HepG2 (cell line): ENCODE data around the gene NACC2. TPM values are rescaled to one million over a fixed set of nuclear protein-coding genes. Genes with fewer than 3 reads are reported as not detected.

ENCODE experiments used
- FIP1L1 ChIP-seq: fragments of 200-400 bp; formaldehyde crosslinking; IDR thresholded peaks from 2 replicates; pipeline ENCODE4 v1.6.1; 2018; ENCODE audit warnings: low read depth, mild to moderate bottlenecking, low read length, moderate library complexity, borderline replicate concordance; ENCODE audit not compliant: insufficient read depth
- HMG20B ChIP-seq: conservative IDR thresholded peaks from 2 replicates; pipeline ENCODE4 v1.6.1; 2016; ENCODE audit warnings: missing genetic modification reagents, missing compliant biosample characterization
- IRF2 ChIP-seq: IDR thresholded peaks from 2 replicates; pipeline ENCODE4 v1.6.1; 2018; ENCODE audit warnings: missing genetic modification reagents, missing compliant biosample characterization
- KLF12 ChIP-seq: sonication (generic); formaldehyde crosslinking; IDR thresholded peaks from 2 replicates; pipeline ENCODE4 v1.4.0; 2020; ENCODE audit warnings: missing genetic modification reagents, borderline replicate concordance
- KLF15 ChIP-seq: sonication (generic); formaldehyde crosslinking; IDR thresholded peaks from 2 replicates; pipeline ENCODE4 v1.8.1; 2023; ENCODE audit warnings: borderline replicate concordance, mild to moderate bottlenecking, inconsistent platforms, missing genetic modification reagents, mixed read lengths
- NCOA2 ChIP-seq: sonication (generic); formaldehyde crosslinking; IDR thresholded peaks from 2 replicates; pipeline ENCODE4 v1.8.0; 2022; ENCODE audit warnings: inconsistent platforms
- NFATC3 ChIP-seq: sonication (generic); formaldehyde crosslinking; IDR thresholded peaks from 2 replicates; pipeline ENCODE4 v1.5.1; 2020; ENCODE audit warnings: mild to moderate bottlenecking, missing genetic modification reagents
- RAD21 ChIP-seq: fragments of 450-650 bp; formaldehyde crosslinking; IDR thresholded peaks from 2 replicates; pipeline ENCODE4 v1.5.0; 2020; ENCODE audit warnings: mild to moderate bottlenecking
- RFXAP ChIP-seq: sonication (generic); formaldehyde crosslinking; IDR thresholded peaks from 2 replicates; pipeline ENCODE4 v1.4.0; 2020; ENCODE audit warnings: missing genetic modification reagents, borderline replicate concordance
- THYN1 ChIP-seq: sonication (generic); formaldehyde crosslinking; IDR thresholded peaks from 2 replicates; pipeline ENCODE4 v1.8.1; 2023; ENCODE audit warnings: low read depth, mild to moderate bottlenecking, moderate library complexity, missing genetic modification reagents, borderline replicate concordance
- TSC22D2 ChIP-seq: sonication (generic); formaldehyde crosslinking; IDR thresholded peaks from 2 replicates; pipeline ENCODE4 v1.5.1; 2020; ENCODE audit warnings: missing genetic modification reagents, mild to moderate bottlenecking, borderline replicate concordance
- ZBTB38 ChIP-seq: sonication (generic); formaldehyde crosslinking; IDR thresholded peaks from 2 replicates; pipeline ENCODE4 v1.5.1; 2020; ENCODE audit warnings: mild to moderate bottlenecking, missing genetic modification reagents
- polyA plus RNA-seq, 8 experiments: library from polyadenylated mRNA; depleted of rRNA in 3 of 8; stranded (reverse) in 7 of 8; unstranded in 1 of 8; fragments of >200 nt; fragmentation: Illumina TruSeq in 4 of 8; extraction: Trizol in 4 of 8; gene quantifications; 2 replicates each; pipeline versions ENCODE4 v1.2.1 to v1.2.3, GENCODE V29; 2011 to 2016; ENCODE audit warnings: low read depth in 4 of 8, missing spikeins in 1 of 8, mixed read lengths in 1 of 8; ENCODE audit not compliant: insufficient read depth in 1 of 8
- total RNA-seq, 5 experiments: library from RNA; depleted of rRNA; stranded (reverse); fragments of >200 nt; fragmentation: Illumina TruSeq; extraction: Trizol; gene quantifications; 2 replicates each; pipeline ENCODE4 v1.2.3, GENCODE V29; 2016; ENCODE audit warnings: low read depth in 1 of 5
- TF ChIP-seq, protein P1 (sequence below): sonication (generic); formaldehyde crosslinking; IDR thresholded peaks from 2 replicates; pipeline ENCODE4 v1.8.0; 2022; ENCODE audit warnings: missing genetic modification reagents, mild to moderate bottlenecking, inconsistent platforms, borderline replicate concordance
- TF ChIP-seq, protein P2 (sequence below): sonication (generic); formaldehyde crosslinking; IDR thresholded peaks from 2 replicates; pipeline ENCODE4 v1.5.1; 2020; ENCODE audit warnings: missing genetic modification reagents, mild to moderate bottlenecking, borderline replicate concordance
- TF ChIP-seq, protein P3 (sequence below), 2 experiments: fragments of 450-650 bp in 1 of 2; sonication (generic) in 1 of 2; formaldehyde crosslinking; IDR thresholded peaks; 2 replicates each; pipeline versions ENCODE4 v1.5.0 to v1.8.0; 2020 to 2022; ENCODE audit warnings: mild to moderate bottlenecking in 1 of 2, missing genetic modification reagents in 1 of 2
- TF ChIP-seq, protein P4 (sequence below): IDR thresholded peaks from 2 replicates; pipeline ENCODE4 v1.6.1; 2016; ENCODE audit warnings: control low read depth
- TF ChIP-seq, protein P5 (sequence below): sonication (generic); formaldehyde crosslinking; IDR thresholded peaks from 2 replicates; pipeline ENCODE4 v1.9.0; 2021; ENCODE audit warnings: missing genetic modification reagents, mild to moderate bottlenecking, borderline replicate concordance
- TF ChIP-seq, protein P6 (sequence below): sonication (generic); formaldehyde crosslinking; IDR thresholded peaks from 2 replicates; pipeline ENCODE4 v1.5.0; 2020; ENCODE audit warnings: mild to moderate bottlenecking, missing genetic modification reagents, borderline replicate concordance

Gene NACC2
- total and polyA plus RNA-seq, 2 of the 13 experiments (the other 11 are each of a cell fraction or from before 2014, with no cell fraction given), result 5.9 to 12.3 TPM

DNA sequence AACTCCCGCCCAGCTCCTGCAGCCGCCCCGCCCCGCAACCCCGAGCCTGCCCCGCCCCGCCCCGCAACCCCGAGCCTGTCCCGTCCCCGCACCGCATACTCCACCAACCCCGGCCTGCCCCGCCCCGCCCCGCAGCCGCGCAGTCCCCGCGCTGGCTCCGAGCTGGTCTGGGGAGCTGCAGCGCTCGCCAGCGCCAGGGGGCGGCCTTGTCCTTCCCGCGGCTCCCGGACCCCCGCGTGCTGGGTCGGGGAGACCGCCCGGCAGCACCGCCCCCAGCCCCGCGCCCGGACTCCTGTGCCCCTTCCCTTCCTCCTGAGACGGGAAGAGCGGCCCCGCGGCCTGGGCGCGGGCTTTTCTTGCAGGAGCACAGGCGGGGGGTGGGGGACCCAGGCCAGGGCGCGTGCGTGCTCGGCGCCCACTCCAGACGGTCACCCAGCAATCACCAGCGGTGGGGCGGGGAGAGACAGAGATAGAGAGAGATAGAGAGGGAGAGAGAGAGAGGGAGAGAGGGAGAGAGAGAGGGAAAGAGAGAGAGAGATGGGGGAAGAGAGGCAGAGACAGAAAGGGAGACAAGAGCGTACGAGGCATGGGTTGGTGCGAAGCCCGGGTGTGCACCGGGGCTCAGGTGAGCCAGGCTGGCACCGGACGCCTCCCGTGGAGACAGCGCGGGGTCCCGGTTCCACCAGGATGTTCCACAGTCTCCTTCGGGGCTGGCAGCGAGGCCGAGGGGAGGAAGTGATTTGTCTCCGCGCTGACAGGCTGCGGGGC is 38.3 kb upstream of the NACC2 start (continued):
- TF ChIP-seq KLF15 (CRISPR knock-in tag) (no peak), RAD21 (CRISPR knock-in tag) (peak; percentile 76), TSC22D2 (CRISPR knock-in tag) (no peak), IRF2 (CRISPR knock-in tag) (no peak), NCOA2 (CRISPR knock-in tag) (no peak), RFXAP (CRISPR knock-in tag) (no peak), HMG20B (CRISPR knock-in tag) (no peak), NFATC3 (CRISPR knock-in tag) (no peak), ZBTB38 (CRISPR knock-in tag) (no peak), THYN1 (no peak), FIP1L1 (no peak), KLF12 (CRISPR knock-in tag) (no peak)
- TF ChIP-seq, protein P1, sequence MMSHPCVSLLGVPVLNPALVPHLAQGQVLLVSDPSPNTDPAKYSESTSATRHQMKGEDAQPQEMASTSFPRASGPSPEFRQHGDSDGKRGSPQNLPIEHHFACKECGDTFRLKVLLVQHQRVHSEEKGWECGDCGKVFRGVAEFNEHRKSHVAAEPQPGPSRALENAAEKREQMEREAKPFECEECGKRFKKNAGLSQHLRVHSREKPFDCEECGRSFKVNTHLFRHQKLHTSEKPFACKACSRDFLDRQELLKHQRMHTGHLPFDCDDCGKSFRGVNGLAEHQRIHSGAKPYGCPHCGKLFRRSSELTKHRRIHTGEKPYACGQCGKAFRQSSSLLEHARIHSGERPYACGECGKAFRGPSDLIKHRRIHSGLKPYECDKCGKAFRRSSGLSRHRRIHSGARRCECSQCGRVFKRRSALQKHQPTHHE (CRISPR knock-in tag), result no peak
- TF ChIP-seq, protein P2, sequence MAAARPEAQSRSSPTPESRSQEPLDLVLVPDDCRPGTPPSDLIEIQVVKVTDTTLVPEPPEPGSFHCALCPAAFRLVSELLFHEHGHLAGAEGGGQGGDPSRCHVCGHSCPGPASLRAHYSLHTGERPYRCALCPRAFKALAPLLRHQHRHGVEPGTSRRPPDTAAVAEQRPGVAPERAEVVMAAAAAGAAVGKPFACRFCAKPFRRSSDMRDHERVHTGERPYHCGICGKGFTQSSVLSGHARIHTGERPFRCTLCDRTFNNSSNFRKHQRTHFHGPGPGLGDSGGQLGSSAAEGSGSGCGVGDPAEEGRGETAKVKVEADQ (CRISPR knock-in tag), result no peak
- TF ChIP-seq, protein P3, sequence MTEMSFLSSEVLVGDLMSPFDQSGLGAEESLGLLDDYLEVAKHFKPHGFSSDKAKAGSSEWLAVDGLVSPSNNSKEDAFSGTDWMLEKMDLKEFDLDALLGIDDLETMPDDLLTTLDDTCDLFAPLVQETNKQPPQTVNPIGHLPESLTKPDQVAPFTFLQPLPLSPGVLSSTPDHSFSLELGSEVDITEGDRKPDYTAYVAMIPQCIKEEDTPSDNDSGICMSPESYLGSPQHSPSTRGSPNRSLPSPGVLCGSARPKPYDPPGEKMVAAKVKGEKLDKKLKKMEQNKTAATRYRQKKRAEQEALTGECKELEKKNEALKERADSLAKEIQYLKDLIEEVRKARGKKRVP (CRISPR knock-in tag; IDR thresholded peaks at IDR 0.05), result no peak
- TF ChIP-seq, protein P4, sequence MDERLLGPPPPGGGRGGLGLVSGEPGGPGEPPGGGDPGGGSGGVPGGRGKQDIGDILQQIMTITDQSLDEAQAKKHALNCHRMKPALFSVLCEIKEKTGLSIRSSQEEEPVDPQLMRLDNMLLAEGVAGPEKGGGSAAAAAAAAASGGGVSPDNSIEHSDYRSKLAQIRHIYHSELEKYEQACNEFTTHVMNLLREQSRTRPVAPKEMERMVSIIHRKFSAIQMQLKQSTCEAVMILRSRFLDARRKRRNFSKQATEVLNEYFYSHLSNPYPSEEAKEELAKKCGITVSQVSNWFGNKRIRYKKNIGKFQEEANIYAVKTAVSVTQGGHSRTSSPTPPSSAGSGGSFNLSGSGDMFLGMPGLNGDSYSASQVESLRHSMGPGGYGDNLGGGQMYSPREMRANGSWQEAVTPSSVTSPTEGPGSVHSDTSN (CRISPR knock-in tag), result no peak
- TF ChIP-seq, protein P5, sequence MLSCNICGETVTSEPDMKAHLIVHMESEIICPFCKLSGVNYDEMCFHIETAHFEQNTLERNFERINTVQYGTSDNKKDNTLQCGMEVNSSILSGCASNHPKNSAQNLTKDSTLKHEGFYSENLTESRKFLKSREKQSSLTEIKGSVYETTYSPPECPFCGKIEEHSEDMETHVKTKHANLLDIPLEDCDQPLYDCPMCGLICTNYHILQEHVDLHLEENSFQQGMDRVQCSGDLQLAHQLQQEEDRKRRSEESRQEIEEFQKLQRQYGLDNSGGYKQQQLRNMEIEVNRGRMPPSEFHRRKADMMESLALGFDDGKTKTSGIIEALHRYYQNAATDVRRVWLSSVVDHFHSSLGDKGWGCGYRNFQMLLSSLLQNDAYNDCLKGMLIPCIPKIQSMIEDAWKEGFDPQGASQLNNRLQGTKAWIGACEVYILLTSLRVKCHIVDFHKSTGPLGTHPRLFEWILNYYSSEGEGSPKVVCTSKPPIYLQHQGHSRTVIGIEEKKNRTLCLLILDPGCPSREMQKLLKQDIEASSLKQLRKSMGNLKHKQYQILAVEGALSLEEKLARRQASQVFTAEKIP (CRISPR knock-in tag), result no peak
- TF ChIP-seq, protein P6, sequence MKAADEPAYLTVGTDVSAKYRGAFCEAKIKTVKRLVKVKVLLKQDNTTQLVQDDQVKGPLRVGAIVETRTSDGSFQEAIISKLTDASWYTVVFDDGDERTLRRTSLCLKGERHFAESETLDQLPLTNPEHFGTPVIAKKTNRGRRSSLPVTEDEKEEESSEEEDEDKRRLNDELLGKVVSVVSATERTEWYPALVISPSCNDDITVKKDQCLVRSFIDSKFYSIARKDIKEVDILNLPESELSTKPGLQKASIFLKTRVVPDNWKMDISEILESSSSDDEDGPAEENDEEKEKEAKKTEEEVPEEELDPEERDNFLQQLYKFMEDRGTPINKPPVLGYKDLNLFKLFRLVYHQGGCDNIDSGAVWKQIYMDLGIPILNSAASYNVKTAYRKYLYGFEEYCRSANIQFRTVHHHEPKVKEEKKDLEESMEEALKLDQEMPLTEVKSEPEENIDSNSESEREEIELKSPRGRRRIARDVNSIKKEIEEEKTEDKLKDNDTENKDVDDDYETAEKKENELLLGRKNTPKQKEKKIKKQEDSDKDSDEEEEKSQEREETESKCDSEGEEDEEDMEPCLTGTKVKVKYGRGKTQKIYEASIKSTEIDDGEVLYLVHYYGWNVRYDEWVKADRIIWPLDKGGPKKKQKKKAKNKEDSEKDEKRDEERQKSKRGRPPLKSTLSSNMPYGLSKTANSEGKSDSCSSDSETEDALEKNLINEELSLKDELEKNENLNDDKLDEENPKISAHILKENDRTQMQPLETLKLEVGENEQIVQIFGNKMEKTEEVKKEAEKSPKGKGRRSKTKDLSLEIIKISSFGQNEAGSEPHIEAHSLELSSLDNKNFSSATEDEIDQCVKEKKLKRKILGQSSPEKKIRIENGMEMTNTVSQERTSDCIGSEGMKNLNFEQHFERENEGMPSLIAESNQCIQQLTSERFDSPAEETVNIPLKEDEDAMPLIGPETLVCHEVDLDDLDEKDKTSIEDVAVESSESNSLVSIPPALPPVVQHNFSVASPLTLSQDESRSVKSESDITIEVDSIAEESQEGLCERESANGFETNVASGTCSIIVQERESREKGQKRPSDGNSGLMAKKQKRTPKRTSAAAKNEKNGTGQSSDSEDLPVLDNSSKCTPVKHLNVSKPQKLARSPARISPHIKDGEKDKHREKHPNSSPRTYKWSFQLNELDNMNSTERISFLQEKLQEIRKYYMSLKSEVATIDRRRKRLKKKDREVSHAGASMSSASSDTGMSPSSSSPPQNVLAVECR (CRISPR knock-in tag), result peak; percentile 23; the same call in 1 of the 2 replicates
